WTC11 (cell line): ENCODE data around the gene RAB25. TPM values are rescaled to one million over a fixed set of nuclear protein-coding genes. Genes with fewer than 3 reads are reported as not detected.

Experiments
- ATAC-seq: fragments of 200-7000 bp; cut with Tn5 transposase; 2 replicates; pipeline ENCODE4 v1.10.0; 2021; ENCODE audit warnings: mild to moderate bottlenecking, moderate library complexity
- CTCF ChIA-PET: fragments of 300-600 bp; sonication (Branson Sonifier 250); formaldehyde crosslinking; loops from one replicate; lab custom pipeline; 2021; ENCODE audit warnings: antibody characterized with exemption; lab: Charles Lee
- POLR2A ChIA-PET: fragments of 350-600 bp; sonication (Branson Sonifier 250); formaldehyde crosslinking; loops from one replicate; lab custom pipeline; 2021; ENCODE audit warnings: antibody characterized with exemption; lab: Charles Lee
- DNase-seq: peaks from one replicate; pipeline ENCODE4 v3.0.0; 2021; ENCODE audit warnings: low spot score
- H3K27ac Mint-ChIP-seq: 2 replicates; pipeline ENCODE4 v1.8.0; 2021; ENCODE audit warnings: mixed read lengths
- H3K27me3 Mint-ChIP-seq: 2 replicates; pipeline ENCODE4 v1.8.0; 2021; ENCODE audit warnings: low read depth, mild to moderate bottlenecking, moderate library complexity, mixed read lengths
- H3K36me3 Mint-ChIP-seq: 2 replicates; pipeline ENCODE4 v1.8.0; 2021; ENCODE audit warnings: mixed read lengths
- H3K4me1 Mint-ChIP-seq: 2 replicates; pipeline ENCODE4 v1.8.0; 2022; ENCODE audit warnings: mixed read lengths
- H3K4me3 Mint-ChIP-seq: 2 replicates; pipeline ENCODE4 v1.8.0; 2021; ENCODE audit warnings: mild to moderate bottlenecking, moderate library complexity, mixed read lengths
- H3K9me3 Mint-ChIP-seq: 2 replicates; pipeline ENCODE4 v1.8.0; 2021; ENCODE audit warnings: mixed read lengths
- AR ChIP-seq: fragments of 250-450 bp; sonication (Bioruptor Pico); IDR thresholded peaks from 2 replicates; pipeline ENCODE4 v1.9.0; 2021; ENCODE audit warnings: mild to moderate bottlenecking
- ATF3 ChIP-seq: sonication (generic); formaldehyde crosslinking; conservative IDR thresholded peaks from 2 replicates; pipeline ENCODE4 v1.8.1; 2022; ENCODE audit warnings: mild to moderate bottlenecking, missing genetic modification reagents
- ATF6 ChIP-seq: sonication (generic); formaldehyde crosslinking; IDR thresholded peaks from 2 replicates; pipeline ENCODE4 v1.8.1; 2023; ENCODE audit warnings: mild to moderate bottlenecking, missing genetic modification reagents
- CDX4 ChIP-seq: fragments of 250-450 bp; sonication (Bioruptor Pico); IDR thresholded peaks from 2 replicates; pipeline ENCODE4 v1.9.0; 2021; ENCODE audit warnings: moderate library complexity, mild to moderate bottlenecking, inconsistent platforms, borderline replicate concordance
- CTCF ChIP-seq: fragments of 200-600 bp; IDR thresholded peaks from 2 replicates; pipeline ENCODE4 v1.8.0; 2022; ENCODE audit warnings: antibody characterized with exemption
- ELF4 ChIP-seq: sonication (generic); formaldehyde crosslinking; IDR thresholded peaks from 2 replicates; pipeline ENCODE4 v1.8.1; 2022; ENCODE audit warnings: low read depth, mild to moderate bottlenecking, moderate library complexity, missing genetic modification reagents
- FOXP1 ChIP-seq: sonication (generic); formaldehyde crosslinking; IDR thresholded peaks from 2 replicates; pipeline ENCODE4 v1.8.0; 2022; ENCODE audit warnings: missing genetic modification reagents, mild to moderate bottlenecking, moderate library complexity, borderline replicate concordance
- HMGXB4 ChIP-seq: sonication (generic); formaldehyde crosslinking; IDR thresholded peaks from 2 replicates; pipeline ENCODE4 v1.8.1; 2023; ENCODE audit warnings: mild to moderate bottlenecking, moderate library complexity, missing genetic modification reagents
- JAZF1 ChIP-seq: fragments of 250-450 bp; sonication (Bioruptor Pico); IDR thresholded peaks from 2 replicates; pipeline ENCODE4 v1.9.0; 2021; ENCODE audit warnings: moderate library complexity, mild to moderate bottlenecking, inconsistent platforms
- KAT7 ChIP-seq: sonication (generic); formaldehyde crosslinking; IDR thresholded peaks from 2 replicates; pipeline ENCODE4 v1.8.1; 2023; ENCODE audit warnings: missing genetic modification reagents, mild to moderate bottlenecking, borderline replicate concordance
- MAX ChIP-seq: sonication (generic); formaldehyde crosslinking; IDR thresholded peaks from 2 replicates; pipeline ENCODE4 v1.8.0; 2022; ENCODE audit warnings: mild to moderate bottlenecking, missing genetic modification reagents
- MXD4 ChIP-seq: fragments of 250-450 bp; sonication (Bioruptor Pico); IDR thresholded peaks from 2 replicates; pipeline ENCODE4 v1.8.0; 2021; ENCODE audit warnings: mild to moderate bottlenecking, moderate library complexity, borderline replicate concordance
- NFATC4 ChIP-seq: fragments of 250-450 bp; sonication (Bioruptor Pico); IDR thresholded peaks from 2 replicates; pipeline ENCODE4 v1.9.0; 2021; ENCODE audit warnings: mild to moderate bottlenecking
- PRRX2 ChIP-seq: fragments of 250-450 bp; sonication (Bioruptor Pico); IDR thresholded peaks from 2 replicates; pipeline ENCODE4 v1.8.0; 2021; ENCODE audit warnings: mild to moderate bottlenecking
- TEAD1 ChIP-seq: sonication (generic); formaldehyde crosslinking; IDR thresholded peaks from 2 replicates; pipeline ENCODE4 v1.8.0; 2022; ENCODE audit warnings: mild to moderate bottlenecking, missing genetic modification reagents
- ZNF138 ChIP-seq: sonication (generic); formaldehyde crosslinking; conservative IDR thresholded peaks from 2 replicates; pipeline ENCODE4 v1.8.1; 2022; ENCODE audit warnings: mild to moderate bottlenecking, moderate library complexity, missing genetic modification reagents
- ZNF219 ChIP-seq: sonication (generic); formaldehyde crosslinking; IDR thresholded peaks from 2 replicates; pipeline ENCODE4 v1.8.0; 2023; ENCODE audit warnings: missing genetic modification reagents, mild to moderate bottlenecking, borderline replicate concordance
- ZNF425 ChIP-seq: fragments of 250-450 bp; sonication (Bioruptor Pico); conservative IDR thresholded peaks from 2 replicates; pipeline ENCODE4 v1.9.0; 2021; ENCODE audit warnings: mild to moderate bottlenecking
- total RNA-seq: library from RNA; stranded (reverse); gene quantifications from 3 replicates; pipeline ENCODE4 v1.2.3, GENCODE V29; 2021

RAB25 gene
- total RNA-seq, 1 experiment from 2014 or later = 61.9 TPM

- H3K4me1 Mint-ChIP-seq = peaks cover 27% of the 10 kb centered on the region
- no peaks in the 10 kb centered on the region for H3K9me3 Mint-ChIP-seq
- peak; percentile 87 for TF ChIP-seq CTCF
- peak; percentile 27; the same call in 1 of the 2 replicates for TF ChIP-seq HMGXB4 (CRISPR knock-in tag)
- no peak for TF ChIP-seq CDX4 (CRISPR knock-in tag)
- CTCF ChIA-PET = interaction anchor here (1.0 to 29.6 kb wide), 14 partner anchors 8 to 192 kb away, joined by 3 to 1176 read pairs (median 6); partner anchors contain the start of genes LMNA, MEX3A, PMF1 and RAB25
- no peak overlapping the region for H3K27ac Mint-ChIP-seq
- POLR2A ChIA-PET = interaction anchor here (0.6 kb wide), 1 partner anchor 22 kb away, joined by 3 read pairs; no protein-coding TSS in a partner anchor
- peaks cover 8% of the 10 kb centered on the region for H3K36me3 Mint-ChIP-seq
- H3K4me3 Mint-ChIP-seq = no peak overlapping the region
- DNase-seq (peak; percentile 96), ATAC-seq (peak; percentile 92)
- no peaks in the 10 kb centered on the region for H3K27me3 Mint-ChIP-seq
These were observed 29.9 kb downstream of the RAB25 start for GRCh38 chr1:156090840-156091188.

GRCh38 chr1:156091610-156092009, 30.6 kb downstream of the RAB25 start:
- peaks cover 24% of the 10 kb centered on the region for H3K4me1 Mint-ChIP-seq
- TF ChIP-seq ATF3 (CRISPR knock-in tag) = no peak
- no peak for TF ChIP-seq ELF4 (CRISPR knock-in tag)
- TF ChIP-seq HMGXB4 (CRISPR knock-in tag) = no peak
- TF ChIP-seq AR (CRISPR knock-in tag) = no peak
- no peak for TF ChIP-seq NFATC4 (CRISPR knock-in tag)
- TF ChIP-seq MXD4 (CRISPR knock-in tag) = no peak
- TF ChIP-seq ZNF219 (CRISPR knock-in tag) = no peak
- no peak for TF ChIP-seq PRRX2 (CRISPR knock-in tag)
- no peak for TF ChIP-seq ZNF138 (CRISPR knock-in tag)
- no peak for TF ChIP-seq MAX (CRISPR knock-in tag)
- no peak for TF ChIP-seq ZNF425 (CRISPR knock-in tag)
- no peak for TF ChIP-seq FOXP1
- no peak for TF ChIP-seq ATF6
- TF ChIP-seq JAZF1 = no peak
- TF ChIP-seq TEAD1 (CRISPR knock-in tag) = no peak
- no peak for TF ChIP-seq KAT7 (CRISPR knock-in tag)
- peaks cover 8% of the 10 kb centered on the region for H3K36me3 Mint-ChIP-seq
- ATAC-seq = no peak
- POLR2A ChIA-PET = interaction anchor here (0.9 kb wide), 1 partner anchor 15 kb away, joined by 5 read pairs; no protein-coding TSS in a partner anchor
- H3K27me3 Mint-ChIP-seq = no peaks in the 10 kb centered on the region
- H3K4me3 Mint-ChIP-seq = no peak overlapping the region
- DNase-seq = no peak
- CTCF ChIA-PET = interaction anchor here (1.0 to 29.6 kb wide), 8 partner anchors 9 to 153 kb away, joined by 3 to 1176 read pairs (median 6); partner anchors contain the start of genes LMNA, MEX3A and RAB25
- H3K27ac Mint-ChIP-seq = no peak overlapping the region; the same call in 1 of the 2 replicates
- H3K9me3 Mint-ChIP-seq = no peaks in the 10 kb centered on the region
